Endothelial cell of umbilical vein (primary cell): ENCODE results near the gene ARMH4. TPM values are rescaled to one million over a fixed set of nuclear protein-coding genes. Genes with fewer than 3 reads are reported as not detected.

ENCODE experiments used
- BruUV-seq: library from RNA; stranded (reverse); fragments of 400-500 nt; replicated peaks from 2 replicates; lab custom pipeline; 2021; lab: Mats Ljungman, UMichigan
- CTCF ChIA-PET: fragments of 300-600, 350-600 bp; sonication (Branson Sonifier 250); formaldehyde crosslinking; loops from one replicate; lab custom pipeline; 2021; ENCODE audit warnings: antibody characterized with exemption, inconsistent platforms; lab: Charles Lee
- POLR2A ChIA-PET: fragments of 300-600, 350-600 bp; sonication (Branson Sonifier 250); formaldehyde crosslinking; loops from one replicate; lab custom pipeline; 2021; ENCODE audit warnings: antibody characterized with exemption, inconsistent platforms; lab: Charles Lee
- DNase-seq: peaks from one replicate; pipeline ENCODE4 v3.0.0-alpha.2; 2011; ENCODE audit warnings: low read depth, low spot score
- FAIRE-seq: peaks from 2 replicates; lab custom pipeline; 2011; peaks lifted over from hg19 to GRCh38; lab: Jason Lieb, UNC
- H2AFZ ChIP-seq: 2 replicates; pipeline ENCODE4 v1.6.0; 2012; ENCODE audit warnings: low read depth, low read length, control low read depth, inconsistent platforms
- H3K27ac ChIP-seq: 2 replicates; pipeline ENCODE4 v1.5.1; 2011; ENCODE audit warnings: low read depth, mild to moderate bottlenecking, control low read depth, low read length, moderate library complexity; ENCODE audit not compliant: insufficient read depth
- H3K27me3 ChIP-seq, 2 experiments: 2 replicates each; pipeline versions ENCODE4 v1.6.0 to v1.6.1; 2011; ENCODE audit warnings: low read length in 2 of 2, mixed read lengths in 1 of 2; ENCODE audit not compliant: control insufficient read depth in 2 of 2, insufficient read depth in 2 of 2
- H3K36me3 ChIP-seq, 2 experiments: 2 replicates in 1 of 2; 3 replicates in 1 of 2; pipeline ENCODE4 v1.5.1; 2011; ENCODE audit warnings: low read length in 2 of 2, mild to moderate bottlenecking in 1 of 2, moderate library complexity in 1 of 2; ENCODE audit not compliant: control insufficient read depth in 2 of 2, insufficient read depth in 2 of 2; ENCODE audit errors: extremely low read depth in 1 of 2
- H3K4me1 ChIP-seq: 3 replicates; pipeline ENCODE4 v1.5.1; 2011; ENCODE audit warnings: mild to moderate bottlenecking, low read length; ENCODE audit not compliant: control insufficient read depth, insufficient read depth; ENCODE audit errors: extremely low read depth
- H3K4me2 ChIP-seq: 2 replicates; pipeline ENCODE4 v1.6.1; 2011; ENCODE audit warnings: low read length, control low read depth, mixed read lengths; ENCODE audit not compliant: insufficient read depth
- H3K4me3 ChIP-seq, 3 experiments: fragments of 200-600 bp in 1 of 3; sonication (generic), shearing (Covaris generic) in 1 of 3; replicated peaks in 1 of 3; 2 replicates each; pipeline ENCODE4 v1.5.1; 2011 to 2016; ENCODE audit warnings: control low read depth in 3 of 3, low read length in 3 of 3, mild to moderate bottlenecking in 2 of 3, inconsistent platforms in 1 of 3, low read depth in 1 of 3, moderate library complexity in 1 of 3; ENCODE audit not compliant: insufficient read depth in 1 of 3
- H3K79me2 ChIP-seq: 2 replicates; pipeline ENCODE4 v1.6.0; 2012; ENCODE audit warnings: low read length, inconsistent platforms; ENCODE audit not compliant: control insufficient read depth, insufficient read depth
- H3K9ac ChIP-seq: replicated peaks from 2 replicates; pipeline ENCODE3; 2011; ENCODE audit warnings: low read length, control low read depth; ENCODE audit not compliant: insufficient read depth; ENCODE audit errors: extremely low read depth
- H3K9me1 ChIP-seq: replicated peaks from 3 replicates; pipeline ENCODE4 v1.6.0; 2011; ENCODE audit warnings: mild to moderate bottlenecking, low read length; ENCODE audit not compliant: control insufficient read depth, insufficient read depth; ENCODE audit errors: extremely low read depth
- H3K9me3 ChIP-seq: replicated peaks from 2 replicates; pipeline ENCODE4 v1.5.1; 2012; ENCODE audit warnings: low read length, inconsistent platforms; ENCODE audit not compliant: control insufficient read depth, insufficient read depth
- H4K20me1 ChIP-seq: replicated peaks from 2 replicates; pipeline ENCODE3; 2011; ENCODE audit warnings: mild to moderate bottlenecking, low read length; ENCODE audit not compliant: control insufficient read depth, insufficient read depth; ENCODE audit errors: extremely low read depth
- EZH2 ChIP-seq: IDR thresholded peaks from 2 replicates; pipeline ENCODE4 v1.6.1; 2012; ENCODE audit warnings: borderline replicate concordance, low read depth, mild to moderate bottlenecking, moderate library complexity, low read length, inconsistent platforms; ENCODE audit not compliant: severe bottlenecking
- FOS ChIP-seq: IDR thresholded peaks from 2 replicates; pipeline ENCODE4 v1.6.1; 2011; ENCODE audit warnings: mild to moderate bottlenecking, low read length, moderate library complexity, borderline replicate concordance; ENCODE audit not compliant: insufficient read depth
- GATA2 ChIP-seq: IDR thresholded peaks from 2 replicates; pipeline ENCODE4 v1.7.0; 2011; ENCODE audit warnings: low read depth, mild to moderate bottlenecking, moderate library complexity, mixed read lengths, low read length; ENCODE audit not compliant: insufficient read length, insufficient read depth
- JUN ChIP-seq: IDR thresholded peaks from 2 replicates; pipeline ENCODE4 v1.6.1; 2011; ENCODE audit warnings: borderline replicate concordance, low read depth; ENCODE audit not compliant: insufficient read length, insufficient read depth
- MYC ChIP-seq: IDR thresholded peaks from one replicate; pipeline ENCODE4 v1.6.1; 2011; ENCODE audit warnings: mild to moderate bottlenecking, low read depth, low read length
- POLR2A ChIP-seq: IDR thresholded peaks from 2 replicates; pipeline ENCODE4 v1.6.1; 2012; ENCODE audit warnings: low read depth, mild to moderate bottlenecking, control low read depth, low read length
- POLR2AphosphoS5 ChIP-seq: IDR thresholded peaks from 2 replicates; pipeline ENCODE4 v1.6.1; 2012; ENCODE audit warnings: low read depth, mild to moderate bottlenecking, control low read depth, low read length, moderate library complexity; ENCODE audit not compliant: insufficient read depth
- dilution Hi-C: fragments of 300-500 bp; cut with MboI; formaldehyde crosslinking; loops from one replicate; pipeline ENCODE4 v1.15.0; 2019; ENCODE audit warnings: low sequenced_read_pairs; ENCODE audit not compliant: extremely low pct_ligation_motif_present
- intact Hi-C: fragments of 100-400 bp; cut with micrococcal nuclease; formaldehyde crosslinking; loops from one replicate; pipeline ENCODE4 v1.10.0; 2022
- polyA plus RNA-seq, 4 experiments: library from polyadenylated mRNA; depleted of rRNA in 3 of 4; stranded (reverse) in 3 of 4; unstranded in 1 of 4; fragments of >200 nt; gene quantifications; 2 replicates each; pipeline versions ENCODE4 v1.2.1 to v1.2.3, GENCODE V29; 2011 to 2012; ENCODE audit warnings: missing spikeins in 1 of 4
- total RNA-seq: library from RNA; stranded (reverse); gene quantifications from 2 replicates; pipeline ENCODE4 v1.2.3, GENCODE V29; 2021
- TF ChIP-seq, protein P1 (sequence below), 2 donors: IDR thresholded peaks; 1 replicate in 1 of 2; 2 replicates in 1 of 2; pipeline ENCODE4 v1.5.1; 2011; ENCODE audit warnings: low read length in 2 of 2, mild to moderate bottlenecking in 2 of 2, moderate library complexity in 2 of 2, control low read depth in 1 of 2, inconsistent platforms in 1 of 2, low read depth in 1 of 2; ENCODE audit not compliant: insufficient read depth in 1 of 2; ENCODE audit errors: extremely low read depth in 1 of 2

The ARMH4 gene
- total and polyA plus RNA-seq, 2 donors (not counting 3 experiments of a cell fraction or from before 2014, with no cell fraction given): 1.1 to 3.0 TPM

DNA sequence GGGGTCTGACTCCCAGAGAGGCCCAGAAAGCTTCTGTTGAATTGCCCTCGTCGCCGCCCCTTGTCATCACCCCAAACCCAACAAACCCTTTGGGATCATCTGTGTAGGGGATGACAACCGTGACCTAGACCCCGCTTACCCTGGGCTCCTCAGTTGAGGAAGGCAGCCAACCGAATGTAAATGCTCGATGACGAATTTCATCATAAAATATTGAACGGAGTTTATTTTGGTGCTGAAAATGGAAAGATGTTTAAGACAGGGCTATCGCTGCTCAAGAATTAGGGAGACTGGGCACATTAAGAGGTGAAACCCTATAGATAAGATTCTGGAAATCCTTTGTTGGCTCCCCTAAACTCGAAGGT is 48.4 kb upstream of the ARMH4 start:
- peaks cover 18% of the 10 kb centered on the region for H3K4me1 ChIP-seq
- H4K20me1 ChIP-seq: no peaks in the 10 kb centered on the region
- BruUV-seq: TSS peak; percentile 79
- ChIA-PET POLR2A (interaction anchor here (1.1 to 1.3 kb wide), 2 partner anchors 44 to 98 kb away, joined by 3 read pairs; partner anchors contain the start of genes ARID4A and PSMA3), CTCF (interaction anchor here (1.0 kb wide), 1 partner anchor 50 kb away, joined by 3 read pairs; no protein-coding TSS in a partner anchor)
- peak overlapping the region; percentile 93 to 100 (median 100) for H3K4me3 ChIP-seq
- H3K36me3 ChIP-seq: peaks cover 0 to under 1% of the 10 kb centered on the region in 2 experiments
- FAIRE-seq: no peak
- peak overlapping the region; percentile 100 for H3K4me2 ChIP-seq
- peak overlapping the region; percentile 97 for H2AFZ ChIP-seq
- no peaks in the 10 kb centered on the region for H3K9me1 ChIP-seq
- peaks cover 22% of the 10 kb centered on the region for H3K79me2 ChIP-seq
- H3K27me3 ChIP-seq: peaks cover 5 to 6% of the 10 kb centered on the region in 2 experiments
- intact Hi-C loops: loop anchor here (1.0 to 2.0 kb wide), 4 partner anchors 39 to 226 kb away; partner anchors contain the start of genes ARMH4, KIAA0586, PSMA3 and TIMM9
- H3K27ac ChIP-seq: peak overlapping the region; percentile 77
- TF ChIP-seq JUN: no peak
- TF ChIP-seq EZH2: no peak
- H3K9me3 ChIP-seq: no peaks in the 10 kb centered on the region
- H3K9ac ChIP-seq: peak overlapping the region; percentile 98
- no peak for DNase-seq
- dilution Hi-C loops: no loop called here

GRCh38 chr14:58199726-58200479 is 47.9 kb upstream of the ARMH4 start, which contains the start of gene ACTR10:
ACTR10 (plus strand) TSS chr14:58200149; CDS start chr14:58200218, 69 bp downstream.
- intact Hi-C loops (loop anchor here (1.0 to 2.0 kb wide), 4 partner anchors 39 to 227 kb away; partner anchors contain the start of genes ARMH4, KIAA0586, PSMA3 and TIMM9), dilution Hi-C loops (no loop called here)
- H2AFZ ChIP-seq: peak within 1 kb of the TSS; percentile 97
- H4K20me1 ChIP-seq: no peaks in the 10 kb centered on the region
- FAIRE-seq (peak; percentile 72), DNase-seq (peak; percentile 82)
- peak within 1 kb of the TSS; percentile 77 for H3K27ac ChIP-seq
- H3K4me3 ChIP-seq: peak within 1 kb of the TSS; percentile 93 to 100 (median 100)
- no peaks in the 10 kb centered on the region for H3K9me3 ChIP-seq
- peaks cover 6% of the 10 kb centered on the region in 2 experiments for H3K27me3 ChIP-seq
- H3K79me2 ChIP-seq: peaks cover 22% of the 10 kb centered on the region
- H3K9ac ChIP-seq: peak within 1 kb of the TSS; percentile 98
- ChIA-PET POLR2A (interaction anchor here (1.1 to 1.3 kb wide), 2 partner anchors 45 to 98 kb away, joined by 3 read pairs; partner anchors contain the start of genes ARID4A and PSMA3), CTCF (interaction anchor here (0.9 to 2.0 kb wide), 7 partner anchors 8 to 92 kb away, joined by 3 to 9 read pairs (median 3); no protein-coding TSS in a partner anchor)
- H3K36me3 ChIP-seq: no peaks in the 10 kb centered on the region
- H3K4me2 ChIP-seq: peak within 1 kb of the TSS; percentile 100
- TF ChIP-seq, protein P1, sequence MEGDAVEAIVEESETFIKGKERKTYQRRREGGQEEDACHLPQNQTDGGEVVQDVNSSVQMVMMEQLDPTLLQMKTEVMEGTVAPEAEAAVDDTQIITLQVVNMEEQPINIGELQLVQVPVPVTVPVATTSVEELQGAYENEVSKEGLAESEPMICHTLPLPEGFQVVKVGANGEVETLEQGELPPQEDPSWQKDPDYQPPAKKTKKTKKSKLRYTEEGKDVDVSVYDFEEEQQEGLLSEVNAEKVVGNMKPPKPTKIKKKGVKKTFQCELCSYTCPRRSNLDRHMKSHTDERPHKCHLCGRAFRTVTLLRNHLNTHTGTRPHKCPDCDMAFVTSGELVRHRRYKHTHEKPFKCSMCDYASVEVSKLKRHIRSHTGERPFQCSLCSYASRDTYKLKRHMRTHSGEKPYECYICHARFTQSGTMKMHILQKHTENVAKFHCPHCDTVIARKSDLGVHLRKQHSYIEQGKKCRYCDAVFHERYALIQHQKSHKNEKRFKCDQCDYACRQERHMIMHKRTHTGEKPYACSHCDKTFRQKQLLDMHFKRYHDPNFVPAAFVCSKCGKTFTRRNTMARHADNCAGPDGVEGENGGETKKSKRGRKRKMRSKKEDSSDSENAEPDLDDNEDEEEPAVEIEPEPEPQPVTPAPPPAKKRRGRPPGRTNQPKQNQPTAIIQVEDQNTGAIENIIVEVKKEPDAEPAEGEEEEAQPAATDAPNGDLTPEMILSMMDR (IDR thresholded peaks at IDR 0.05; ENCODE audit: extremely low read depth in 1 of 2, insufficient read depth in 1 of 2, low read depth in 1 of 2, low read length in 2 of 2): no peak
- TF ChIP-seq MYC (no peak), FOS (no peak), POLR2AphosphoS5 (peak; percentile 76), POLR2A (peak; percentile 76), GATA2 (no peak)
- H3K9me1 ChIP-seq: no peaks in the 10 kb centered on the region
- no TSS peak for BruUV-seq
- H3K4me1 ChIP-seq: peaks cover 18% of the 10 kb centered on the region
